Prostate gland (tissue), 2 donors: ENCODE results near the gene C6orf89.

Experiments
- POLR2A ChIP-seq: fragments of 450-650 bp; IDR thresholded peaks from one replicate; pipeline ENCODE4 v1.6.1; 2016; ENCODE audit warnings: antibody characterized with exemption, mild to moderate bottlenecking
- TF ChIP-seq, protein P1 (sequence below), 4 experiments: fragments of 200-600 bp in 2 of 4; fragments of 450-650 bp in 2 of 4; sonication (generic) in 2 of 4; IDR thresholded peaks; 1 replicate in 3 of 4; 2 replicates in 1 of 4; pipeline ENCODE4 v1.5.1; 2016 to 2019; ENCODE audit warnings: antibody characterized with exemption in 4 of 4, mild to moderate bottlenecking in 2 of 4, moderate library complexity in 2 of 4

DNA sequence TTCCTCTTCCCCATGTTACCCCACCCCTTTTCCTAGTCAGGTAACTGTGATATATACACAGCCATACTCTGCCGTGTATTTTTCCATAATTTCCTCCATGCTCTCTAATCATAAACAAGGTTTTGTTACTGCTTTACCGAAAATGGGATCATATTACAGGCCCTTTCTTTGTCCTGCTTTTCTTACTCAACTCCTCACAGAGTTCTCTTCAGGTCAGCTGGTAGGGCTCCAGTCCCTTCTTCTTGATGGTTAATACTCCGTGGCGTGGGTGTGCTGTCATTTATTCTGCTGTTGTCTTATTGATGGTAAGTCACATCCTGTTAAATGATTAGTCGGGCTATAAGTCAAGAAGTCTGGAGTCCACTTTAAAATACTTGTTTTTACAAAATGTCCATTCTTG lies 43.9 kb downstream of the C6orf89 start:
- TF ChIP-seq, protein P1, sequence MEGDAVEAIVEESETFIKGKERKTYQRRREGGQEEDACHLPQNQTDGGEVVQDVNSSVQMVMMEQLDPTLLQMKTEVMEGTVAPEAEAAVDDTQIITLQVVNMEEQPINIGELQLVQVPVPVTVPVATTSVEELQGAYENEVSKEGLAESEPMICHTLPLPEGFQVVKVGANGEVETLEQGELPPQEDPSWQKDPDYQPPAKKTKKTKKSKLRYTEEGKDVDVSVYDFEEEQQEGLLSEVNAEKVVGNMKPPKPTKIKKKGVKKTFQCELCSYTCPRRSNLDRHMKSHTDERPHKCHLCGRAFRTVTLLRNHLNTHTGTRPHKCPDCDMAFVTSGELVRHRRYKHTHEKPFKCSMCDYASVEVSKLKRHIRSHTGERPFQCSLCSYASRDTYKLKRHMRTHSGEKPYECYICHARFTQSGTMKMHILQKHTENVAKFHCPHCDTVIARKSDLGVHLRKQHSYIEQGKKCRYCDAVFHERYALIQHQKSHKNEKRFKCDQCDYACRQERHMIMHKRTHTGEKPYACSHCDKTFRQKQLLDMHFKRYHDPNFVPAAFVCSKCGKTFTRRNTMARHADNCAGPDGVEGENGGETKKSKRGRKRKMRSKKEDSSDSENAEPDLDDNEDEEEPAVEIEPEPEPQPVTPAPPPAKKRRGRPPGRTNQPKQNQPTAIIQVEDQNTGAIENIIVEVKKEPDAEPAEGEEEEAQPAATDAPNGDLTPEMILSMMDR (IDR thresholded peaks at IDR 0.05), result no peak
- TF ChIP-seq POLR2A, result no peak
